ENCODE results near the gene EPHA3.

EPHA3 gene

GRCh38 chr3:89234620-89235019 lies 127.2 kb downstream of the EPHA3 start:
- no peak for DNase-seq

- no peak for DNase-seq
Measured at GRCh38 chr3:89238846-89239245, 131.4 kb downstream of the EPHA3 start.

- DNase-seq: no peak
Measured at GRCh38 chr3:89239774-89240173, 132.4 kb downstream of the EPHA3 start.

- DNase-seq: no peak
Measured at GRCh38 chr3:89245612-89246011, 138.2 kb downstream of the EPHA3 start.

GRCh38 chr3:89246326-89246725 lies 138.9 kb downstream of the EPHA3 start:
- no peak for DNase-seq

GRCh38 chr3:89250742-89251141 lies 143.3 kb downstream of the EPHA3 start:
- DNase-seq: no peak

GRCh38 chr3:89252016-89252415 lies 144.6 kb downstream of the EPHA3 start:
- DNase-seq: no peak

DNA sequence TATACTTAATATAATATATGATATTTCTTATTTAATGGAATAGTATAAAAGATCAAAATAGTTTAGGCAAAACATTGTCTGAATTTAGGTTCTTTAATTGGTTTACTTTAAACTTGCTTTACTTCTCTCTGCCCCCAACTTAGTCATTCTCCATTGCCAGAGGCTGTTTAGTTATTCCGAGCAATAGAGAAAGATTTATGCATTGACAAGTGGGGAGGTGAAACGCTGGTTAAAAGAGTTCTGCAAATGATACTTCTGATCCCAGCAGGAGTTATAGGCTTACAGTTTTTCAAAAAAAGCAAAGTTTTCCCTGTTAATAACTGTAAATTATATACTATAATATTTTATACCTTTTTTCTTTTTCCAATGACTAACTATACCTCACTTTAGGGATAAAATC lies 145.4 kb downstream of the EPHA3 start:
- DNase-seq: no peak

DNA sequence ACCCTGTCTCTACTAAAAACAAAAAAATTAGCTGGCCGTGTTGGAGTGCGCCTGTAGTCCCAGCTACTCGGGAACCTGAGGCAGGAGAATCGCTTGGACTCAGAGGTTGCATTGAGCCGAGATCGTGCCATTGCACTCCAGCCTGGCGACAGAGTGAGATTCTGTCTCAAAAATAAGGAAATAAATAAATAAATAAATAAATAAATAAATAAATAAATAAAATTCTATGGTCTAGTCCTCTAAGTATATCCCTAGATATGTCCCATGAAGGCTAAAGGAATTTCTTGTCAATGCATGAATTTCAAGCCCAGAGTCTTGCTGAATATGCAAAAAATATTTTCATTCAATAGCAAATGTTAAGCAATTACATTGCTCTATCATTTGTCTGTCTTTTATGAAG lies 149.0 kb downstream of the EPHA3 start:
- no peak for DNase-seq

DNA sequence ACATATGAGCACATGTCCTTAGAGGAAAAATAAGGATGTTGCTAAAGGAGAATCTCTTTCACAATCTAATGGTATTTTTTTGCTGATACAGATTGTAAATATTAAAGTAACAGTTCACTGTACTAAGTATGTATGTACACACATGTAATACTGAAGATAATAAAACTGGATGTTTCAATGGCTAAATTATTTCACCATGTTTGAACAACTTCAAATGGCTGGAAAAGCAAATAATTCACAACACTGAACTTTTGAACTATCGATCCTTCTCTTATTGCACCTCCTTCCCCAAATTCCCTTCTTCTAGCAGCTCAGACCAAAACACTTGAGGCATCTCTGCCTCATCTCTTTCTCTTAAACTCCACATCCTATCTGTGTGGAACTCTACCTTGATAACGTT lies 149.5 kb downstream of the EPHA3 start:
- no peak for DNase-seq

DNA sequence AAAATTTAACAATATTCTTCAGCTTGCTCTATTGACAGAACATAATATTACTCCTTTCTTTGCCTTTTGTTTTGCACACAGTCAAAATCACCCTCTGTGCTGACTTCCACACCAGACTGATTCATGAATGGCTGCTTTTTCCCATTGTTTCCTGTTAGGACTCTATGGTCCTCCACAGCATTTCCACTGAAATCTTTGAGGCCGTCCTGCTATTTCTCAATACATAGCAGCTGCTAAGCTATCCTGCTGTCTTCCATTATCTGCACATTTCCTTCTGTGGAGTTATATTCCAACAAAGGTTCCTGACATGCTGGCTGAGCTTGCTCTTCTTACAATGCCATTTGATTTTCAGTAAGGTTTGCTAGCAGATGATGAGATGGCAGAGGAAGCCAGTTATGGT lies 153.3 kb downstream of the EPHA3 start:
- DNase-seq: no peak

GRCh38 chr3:89261673-89262072 lies 154.3 kb downstream of the EPHA3 start:
- DNase-seq: no peak

DNA sequence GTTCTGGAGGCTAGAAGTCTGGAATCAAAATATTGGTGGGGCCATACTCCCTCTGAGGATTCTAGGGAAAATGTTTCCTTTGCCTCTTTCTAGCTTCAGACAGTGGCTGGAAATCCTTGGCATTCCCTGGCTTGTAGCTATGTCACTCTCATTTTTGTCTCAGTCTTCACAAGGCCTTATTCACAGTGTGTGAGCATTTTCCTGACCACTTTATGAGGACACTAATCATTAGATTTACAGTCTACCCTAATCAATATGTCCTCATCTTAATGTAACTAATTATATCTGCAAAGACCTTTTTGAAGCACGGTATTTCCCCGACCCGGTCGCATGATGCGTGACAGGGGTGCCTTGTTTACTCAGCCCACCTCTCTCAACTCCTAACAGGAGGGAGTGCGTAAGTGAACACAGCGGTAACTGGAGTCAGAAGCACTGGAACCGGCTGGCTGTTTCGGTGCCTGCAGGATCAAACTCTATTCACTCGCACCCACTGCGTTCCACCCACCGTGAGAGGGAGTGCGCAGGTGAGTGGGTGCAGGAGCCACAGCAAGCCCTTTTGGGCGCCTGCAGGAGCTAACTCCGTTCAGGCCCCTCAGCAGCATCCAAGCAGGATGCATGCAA lies 155.0 kb downstream of the EPHA3 start:
- DNase-seq: no peak

DNA sequence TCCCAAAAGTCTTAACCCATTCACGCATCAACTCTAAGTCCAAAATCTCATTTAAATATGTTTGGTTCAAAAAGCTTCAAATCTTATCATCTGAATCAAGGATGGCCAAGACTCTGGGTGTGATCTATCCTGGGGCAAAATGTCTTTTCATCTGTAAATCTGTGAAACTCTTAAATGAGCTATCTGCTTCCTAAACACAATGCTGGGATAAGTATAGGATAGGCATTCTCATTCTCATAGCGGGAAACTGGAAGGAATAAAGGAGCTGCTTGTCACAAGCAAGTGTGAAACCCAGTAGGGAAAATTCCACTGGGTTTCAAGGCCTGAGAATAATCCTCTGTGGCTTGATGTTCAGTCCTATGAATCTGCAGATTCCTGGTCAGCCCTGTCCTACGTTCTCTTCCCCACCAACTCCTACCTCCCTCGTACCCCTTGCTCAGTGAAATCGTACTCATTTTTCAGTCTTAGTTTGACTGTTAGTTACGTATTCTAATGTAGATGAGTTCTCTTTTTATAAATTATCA lies 156.7 kb downstream of the EPHA3 start:
- DNase-seq: no peak

- DNase-seq: no peak
Measured at GRCh38 chr3:89266074-89266473, 158.7 kb downstream of the EPHA3 start.

DNA sequence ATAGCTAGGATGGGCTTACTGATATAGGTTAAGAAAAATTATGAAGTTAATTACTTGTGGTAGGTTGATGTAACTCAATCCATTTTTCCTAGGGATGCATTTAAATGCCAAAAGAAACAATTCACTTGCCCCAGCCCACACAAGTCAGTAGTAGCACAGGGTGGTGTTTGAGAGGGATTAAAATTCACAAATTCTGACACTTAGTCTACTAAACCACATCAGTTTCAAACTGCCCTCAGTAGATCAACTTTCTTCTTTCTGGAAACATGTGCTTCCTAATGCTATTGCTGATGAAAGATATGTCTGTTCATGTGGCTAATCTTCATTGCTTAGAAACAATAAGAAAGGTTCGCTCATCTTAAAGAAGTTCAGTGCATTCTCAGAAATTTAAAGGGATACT lies 160.6 kb downstream of the EPHA3 start:
- no peak for DNase-seq

GRCh38 chr3:89270201-89270600 lies 162.8 kb downstream of the EPHA3 start:
- DNase-seq: no peak

- DNase-seq: no peak
Measured at GRCh38 chr3:89275001-89275400, 167.6 kb downstream of the EPHA3 start.

- no peak for DNase-seq
Measured at GRCh38 chr3:89276116-89276515, 168.7 kb downstream of the EPHA3 start.

GRCh38 chr3:89278302-89279025 lies 171.0 kb downstream of the EPHA3 start:
- DNase-seq: no peak

GRCh38 chr3:89280301-89280700 lies 172.9 kb downstream of the EPHA3 start:
- no peak for DNase-seq

DNA sequence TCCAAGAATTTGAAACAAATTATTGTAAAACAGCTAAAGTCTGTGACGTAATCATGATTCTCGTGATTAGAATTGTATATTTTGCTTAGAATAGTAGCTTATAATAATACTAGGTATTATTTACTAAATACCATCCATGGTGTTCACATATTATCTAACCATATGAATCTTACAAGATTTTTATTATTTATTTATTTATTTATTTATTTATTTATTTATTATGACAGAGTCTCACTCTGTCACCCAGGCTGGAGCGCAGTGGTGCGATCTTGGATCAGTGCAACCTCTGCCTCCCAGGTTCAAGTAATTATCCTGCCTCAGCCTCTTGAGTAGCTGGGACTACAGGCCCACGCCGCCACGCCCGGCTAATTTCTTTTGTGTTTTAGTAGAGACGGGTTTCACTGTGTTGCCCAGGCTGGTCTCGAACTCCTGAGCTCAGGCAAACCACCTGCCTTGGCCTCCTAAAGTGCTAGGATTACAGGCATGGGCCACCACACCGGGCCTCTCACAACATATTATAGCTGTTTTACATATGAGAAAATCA lies 173.5 kb downstream of the EPHA3 start:
- no peak for DNase-seq

- DNase-seq: no peak
Measured at GRCh38 chr3:89287902-89288508, 180.6 kb downstream of the EPHA3 start.

Data from stimulated activated CD4-positive, alpha-beta T cell treated with anti-CD3 and anti-CD28 coated beads, Interleukin-4, amount 100 ng/mL, for 1 hour (primary cell).